H1 (cell line): ENCODE data around the gene PLCL2.

Experiments
- ATF3 ChIP-seq: IDR thresholded peaks from 2 replicates; pipeline ENCODE4 v1.6.1; 2011; ENCODE audit warnings: low read depth, mild to moderate bottlenecking, low read length; ENCODE audit not compliant: insufficient read depth
- BCL11A ChIP-seq, 2 experiments: IDR thresholded peaks; one replicate each; pipeline ENCODE4 v1.6.1; 2011; ENCODE audit warnings: low read depth in 2 of 2, low read length in 2 of 2, mild to moderate bottlenecking in 2 of 2
- CREB1 ChIP-seq: IDR thresholded peaks from 2 replicates; pipeline ENCODE4 v1.6.1; 2012; ENCODE audit warnings: inconsistent platforms
- CTCF ChIP-seq, 3 experiments: IDR thresholded peaks; 1 replicate in 2 of 3; 2 replicates in 1 of 3; pipeline versions ENCODE4 v1.5.1 to v1.6.1; 2011; ENCODE audit warnings: low read length in 3 of 3, mild to moderate bottlenecking in 3 of 3, inconsistent platforms in 2 of 3, low read depth in 1 of 3, moderate library complexity in 1 of 3; ENCODE audit not compliant: insufficient read depth in 1 of 3; ENCODE audit errors: control extremely low read depth in 1 of 3
- E2F6 ChIP-seq: IDR thresholded peaks from 2 replicates; pipeline ENCODE4 v1.6.1; 2012; ENCODE audit warnings: inconsistent platforms
- GABPA ChIP-seq: IDR thresholded peaks from 2 replicates; pipeline ENCODE4 v1.6.1; 2011; ENCODE audit warnings: mild to moderate bottlenecking, low read length, moderate library complexity, borderline replicate concordance; ENCODE audit not compliant: insufficient read depth
- NRF1 ChIP-seq: IDR thresholded peaks from 2 replicates; pipeline ENCODE4 v1.6.1; 2011; ENCODE audit warnings: mild to moderate bottlenecking, low read depth, low read length, improper control_type of control experiment
- POLR2A ChIP-seq, 2 experiments: IDR thresholded peaks; 1 replicate in 1 of 2; 2 replicates in 1 of 2; pipeline ENCODE4 v1.6.1; 2011; ENCODE audit warnings: low read depth in 2 of 2, low read length in 2 of 2, mild to moderate bottlenecking in 2 of 2; ENCODE audit errors: control extremely low read depth in 1 of 2

- no peak for TF ChIP-seq POLR2A (IDR thresholded peaks at IDR 0.05; ENCODE audit: control extremely low read depth in 1 of 2, low read depth in 2 of 2, low read length in 2 of 2)
- TF ChIP-seq CTCF (IDR thresholded peaks at IDR 0.05; ENCODE audit: control extremely low read depth in 1 of 3, insufficient read depth in 1 of 3, low read depth in 1 of 3, low read length in 3 of 3), result no peak
- TF ChIP-seq ATF3, result no peak
- no peak for TF ChIP-seq GABPA
- TF ChIP-seq NRF1, result no peak
- no peak for TF ChIP-seq BCL11A (IDR thresholded peaks at IDR 0.05; ENCODE audit: low read depth in 2 of 2, low read length in 2 of 2)
- no peak for TF ChIP-seq CREB1
- TF ChIP-seq E2F6, result no peak
Observed at GRCh38 chr3:17003457-17003856, 118.7 kb downstream of the PLCL2 start.
